Astrocyte of the cerebellum (primary cell): Measurements from ENCODE around the gene DOCK8.

Source experiments
- DNase-seq: peaks from one replicate; pipeline ENCODE4 v3.0.0-alpha.2; 2011; ENCODE audit warnings: low read depth
- H3K4me3 ChIP-seq: 2 replicates; pipeline ENCODE4 v1.5.1; 2011; ENCODE audit warnings: mild to moderate bottlenecking, low read depth, low read length, moderate library complexity
- in situ Hi-C: cut with HindIII; loops from 2 replicates; pipeline ENCODE4 v1.10.0; 2017; ENCODE audit warnings: low sequenced_read_pairs
- TF ChIP-seq, protein P1 (sequence below): IDR thresholded peaks from 2 replicates; pipeline ENCODE4 v1.5.1; 2012; ENCODE audit warnings: low read length, low read depth, moderate library complexity, mild to moderate bottlenecking; ENCODE audit errors: missing control alignments

Gene DOCK8

DNA sequence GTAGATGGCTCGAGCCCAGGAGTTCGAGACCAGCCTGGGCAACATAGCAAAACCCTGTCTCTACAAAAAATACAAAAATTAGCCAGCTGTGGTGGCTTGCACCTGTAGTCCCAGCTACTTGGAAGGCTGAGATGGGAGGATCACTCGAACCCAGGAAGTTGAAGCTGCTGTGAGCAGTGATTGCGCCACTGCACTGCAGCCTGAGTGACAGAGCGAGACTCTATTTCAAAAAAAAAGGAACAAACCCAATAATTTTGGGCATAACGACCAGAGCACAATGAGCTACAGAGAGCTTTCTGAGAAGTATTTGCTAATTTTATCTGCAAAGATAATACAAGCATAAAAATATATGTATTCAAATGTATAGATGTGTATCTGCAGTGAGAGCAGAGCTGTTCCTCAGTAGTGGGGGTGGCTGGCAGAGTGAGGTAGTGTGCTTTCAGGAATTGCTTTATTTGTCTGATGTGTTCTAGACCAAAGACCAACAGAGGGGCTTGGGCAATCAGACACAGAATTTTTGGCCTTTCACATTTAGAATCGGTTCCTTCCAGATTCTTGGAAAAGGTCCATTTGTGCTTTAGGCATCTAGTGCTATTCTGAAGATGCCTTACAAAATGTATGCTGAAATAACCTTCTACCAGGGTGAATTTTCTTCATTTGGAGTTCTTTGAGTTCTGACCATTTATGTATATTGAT lies 5.2 kb downstream of the DOCK8 start:
- no peak overlapping the region for H3K4me3 ChIP-seq
- TF ChIP-seq, protein P1, sequence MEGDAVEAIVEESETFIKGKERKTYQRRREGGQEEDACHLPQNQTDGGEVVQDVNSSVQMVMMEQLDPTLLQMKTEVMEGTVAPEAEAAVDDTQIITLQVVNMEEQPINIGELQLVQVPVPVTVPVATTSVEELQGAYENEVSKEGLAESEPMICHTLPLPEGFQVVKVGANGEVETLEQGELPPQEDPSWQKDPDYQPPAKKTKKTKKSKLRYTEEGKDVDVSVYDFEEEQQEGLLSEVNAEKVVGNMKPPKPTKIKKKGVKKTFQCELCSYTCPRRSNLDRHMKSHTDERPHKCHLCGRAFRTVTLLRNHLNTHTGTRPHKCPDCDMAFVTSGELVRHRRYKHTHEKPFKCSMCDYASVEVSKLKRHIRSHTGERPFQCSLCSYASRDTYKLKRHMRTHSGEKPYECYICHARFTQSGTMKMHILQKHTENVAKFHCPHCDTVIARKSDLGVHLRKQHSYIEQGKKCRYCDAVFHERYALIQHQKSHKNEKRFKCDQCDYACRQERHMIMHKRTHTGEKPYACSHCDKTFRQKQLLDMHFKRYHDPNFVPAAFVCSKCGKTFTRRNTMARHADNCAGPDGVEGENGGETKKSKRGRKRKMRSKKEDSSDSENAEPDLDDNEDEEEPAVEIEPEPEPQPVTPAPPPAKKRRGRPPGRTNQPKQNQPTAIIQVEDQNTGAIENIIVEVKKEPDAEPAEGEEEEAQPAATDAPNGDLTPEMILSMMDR, result no peak
- in situ Hi-C loops, result no loop called here
- DNase-seq, result no peak

DNA sequence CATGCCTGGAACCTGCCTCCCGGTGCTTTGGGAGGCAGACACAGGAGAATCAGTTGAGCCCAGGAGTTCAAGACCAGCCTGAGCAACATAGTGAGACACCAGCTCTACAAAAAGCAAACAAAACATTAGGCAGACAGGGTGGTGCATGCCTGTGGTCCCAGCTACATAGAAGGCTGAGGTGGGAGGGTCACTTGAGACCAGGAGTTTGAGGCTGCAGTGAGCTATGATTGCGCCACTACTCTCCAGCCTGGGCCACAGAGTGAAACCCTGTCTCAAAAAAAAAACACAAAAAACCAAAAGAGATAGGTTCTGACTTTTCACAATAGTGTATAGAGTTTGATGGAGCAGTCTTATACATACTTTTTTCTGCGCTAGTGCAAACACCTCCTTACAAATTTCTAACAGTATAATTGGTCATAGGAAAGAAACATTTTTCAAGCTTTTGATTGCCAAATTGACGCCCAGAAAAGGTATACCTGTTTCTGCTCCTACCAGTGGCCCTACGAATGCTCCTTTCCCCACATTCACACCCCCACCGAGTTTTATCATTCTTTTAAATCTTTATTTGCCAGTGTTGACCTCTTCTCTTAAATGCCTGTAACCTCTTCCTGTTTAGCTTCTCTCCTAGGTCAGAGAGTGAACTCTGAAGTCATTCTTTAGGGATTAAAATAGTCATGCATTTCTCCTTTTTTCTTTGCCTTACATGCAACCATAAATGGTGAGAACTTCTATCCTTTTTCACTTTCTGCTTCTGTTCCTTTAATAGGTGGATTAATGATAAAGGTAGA lies 7.5 kb downstream of the DOCK8 start:
- no peak overlapping the region for H3K4me3 ChIP-seq
- in situ Hi-C loops, result no loop called here
- no peak for DNase-seq
- TF ChIP-seq, protein P1, result no peak

DNA sequence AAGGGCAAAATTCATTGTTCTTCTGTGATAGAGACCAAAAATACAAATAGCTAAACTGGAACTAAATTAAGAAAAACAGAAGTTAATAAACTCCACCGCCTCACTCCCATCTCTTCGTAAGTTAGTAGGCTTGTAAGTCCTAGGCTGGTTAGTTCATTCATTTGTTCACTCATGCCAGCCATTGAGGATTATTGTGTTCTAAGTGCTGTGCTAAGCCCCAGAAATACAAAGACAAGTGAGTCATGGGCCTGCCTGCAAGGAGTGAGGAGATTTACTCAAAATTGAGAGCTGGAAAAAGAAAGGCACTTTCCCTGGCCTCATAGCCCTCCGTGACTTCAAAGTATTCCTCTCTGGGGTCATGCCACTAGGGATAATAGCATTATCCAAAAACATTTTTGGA lies 8.5 kb downstream of the DOCK8 start:
- in situ Hi-C loops, result no loop called here
- DNase-seq, result no peak
- H3K4me3 ChIP-seq, result no peak overlapping the region
- TF ChIP-seq, protein P1, result no peak

DNA sequence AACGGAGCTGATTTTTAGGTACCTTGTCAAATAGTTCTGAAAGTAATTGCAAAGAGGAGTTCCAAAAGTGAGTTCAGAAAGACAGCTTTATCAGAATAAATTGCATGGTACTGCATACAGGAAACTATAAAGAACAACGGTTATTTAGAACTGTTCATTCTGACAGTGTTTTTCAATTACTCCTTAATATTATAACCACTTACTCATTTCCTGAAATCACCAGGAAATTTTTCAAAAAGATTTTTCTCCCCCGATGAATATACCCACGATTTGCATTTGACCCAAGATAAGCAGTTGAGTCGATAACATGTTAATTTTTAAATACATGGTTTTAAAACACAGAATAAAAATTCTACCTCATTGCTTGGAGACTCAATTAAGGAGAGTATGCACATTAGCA lies 9.4 kb downstream of the DOCK8 start:
- H3K4me3 ChIP-seq, result no peak overlapping the region
- DNase-seq, result no peak
- in situ Hi-C loops, result no loop called here
- TF ChIP-seq, protein P1, result no peak

DNA sequence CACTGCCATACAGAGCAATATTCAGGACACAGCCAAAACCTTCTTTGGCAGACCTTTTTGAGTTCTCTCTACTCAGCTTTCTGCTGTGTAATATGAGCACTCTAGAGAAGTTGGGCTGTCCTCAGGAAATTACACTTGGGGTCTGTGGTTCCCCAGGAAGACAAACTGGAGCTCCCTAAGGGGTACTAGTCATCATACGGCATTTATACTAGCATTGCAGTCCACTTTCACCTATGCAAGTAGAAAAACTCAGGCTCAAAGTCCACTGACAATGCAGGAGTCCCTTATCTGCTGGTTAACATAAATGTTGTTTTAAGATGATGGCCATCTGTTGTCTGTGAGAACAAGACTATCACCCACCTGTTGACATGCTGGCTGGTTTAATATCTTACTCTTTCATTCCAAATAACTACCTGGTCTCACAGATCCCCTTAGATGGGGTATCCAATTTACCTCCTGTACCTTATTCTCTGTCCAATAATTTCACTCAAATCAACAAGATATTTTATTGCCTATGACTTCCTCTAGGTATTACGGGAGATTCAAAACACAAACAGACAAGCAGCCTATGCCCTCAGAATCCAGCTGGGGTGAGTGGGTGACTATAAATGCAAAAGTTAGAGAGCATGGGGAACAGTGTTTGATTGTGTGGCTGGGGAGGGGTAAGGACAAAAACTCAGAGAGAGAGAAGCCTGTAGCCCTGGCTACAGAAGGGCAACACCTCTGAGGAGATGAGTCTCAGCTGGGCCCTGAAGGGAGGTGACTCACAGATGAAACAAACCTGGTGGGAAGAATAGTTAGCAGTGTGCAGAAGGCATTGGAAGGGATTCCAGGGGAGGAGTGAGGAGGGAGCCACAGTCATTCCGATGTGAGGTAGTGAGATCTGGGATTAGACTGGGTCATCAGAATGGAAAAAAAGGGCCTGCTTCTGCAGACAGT lies 10.2 kb downstream of the DOCK8 start:
- in situ Hi-C loops, result no loop called here
- TF ChIP-seq, protein P1, result no peak
- H3K4me3 ChIP-seq, result no peak overlapping the region
- no peak for DNase-seq

DNA sequence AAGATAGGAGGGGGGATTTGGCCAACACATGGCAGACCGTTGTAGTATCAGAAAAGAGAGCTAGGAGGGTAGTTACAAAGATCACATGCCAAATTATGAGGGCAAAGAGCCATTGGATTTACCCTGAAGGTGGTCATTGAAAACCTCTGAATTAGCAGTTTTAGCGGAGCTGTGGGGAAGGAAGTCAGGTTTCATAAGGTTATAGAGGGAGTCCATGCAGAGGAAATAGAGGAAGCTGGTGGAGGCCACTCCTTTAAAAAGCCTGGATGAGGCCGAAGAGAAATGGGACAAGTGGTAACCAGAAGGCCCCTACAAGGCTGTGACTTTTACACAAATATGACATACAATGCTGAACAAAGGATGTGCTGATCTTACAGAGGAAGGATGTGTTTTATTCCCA lies 13.2 kb downstream of the DOCK8 start:
- no peak for DNase-seq
- in situ Hi-C loops, result no loop called here
- H3K4me3 ChIP-seq, result no peak overlapping the region
- TF ChIP-seq, protein P1, result no peak
